H9 (cell line): Measurements from ENCODE around the gene DSCAM. TPM values are rescaled to one million over a fixed set of nuclear protein-coding genes. Genes with fewer than 3 reads are reported as not detected.

Source experiments
- DNase-seq: peaks from one replicate; pipeline ENCODE4 v3.0.0-alpha.2; 2017
- H2AFZ ChIP-seq: one replicate; pipeline ENCODE4 v1.6.1; 2013; ENCODE audit warnings: mild to moderate bottlenecking, low read length, control low read depth, moderate library complexity
- H2AK5ac ChIP-seq: 2 replicates; pipeline ENCODE4 v1.6.1; 2013; ENCODE audit warnings: low read length, control low read depth, mixed read lengths; ENCODE audit not compliant: insufficient read length
- H2BK120ac ChIP-seq: one replicate; pipeline ENCODE4 v1.6.1; 2013; ENCODE audit warnings: low read depth, mild to moderate bottlenecking, low read length, control low read depth, inconsistent platforms; ENCODE audit not compliant: poor library complexity, severe bottlenecking
- H2BK12ac ChIP-seq: 2 replicates; pipeline ENCODE4 v1.6.1; 2013; ENCODE audit warnings: low read length, control low read depth, mixed read lengths, low read depth; ENCODE audit not compliant: insufficient read length
- H2BK15ac ChIP-seq: 2 replicates; pipeline ENCODE4 v1.6.1; 2013; ENCODE audit warnings: low read depth, low read length, control low read depth
- H2BK20ac ChIP-seq: one replicate; pipeline ENCODE4 v1.6.1; 2013; ENCODE audit warnings: low read depth, mild to moderate bottlenecking, low read length, control low read depth, inconsistent platforms; ENCODE audit not compliant: poor library complexity, severe bottlenecking
- H2BK5ac ChIP-seq: 2 replicates; pipeline ENCODE4 v1.6.1; 2013; ENCODE audit warnings: low read length, control low read depth, mixed read lengths; ENCODE audit not compliant: insufficient read length
- H3K14ac ChIP-seq: 2 replicates; pipeline ENCODE4 v1.6.1; 2013; ENCODE audit warnings: low read length, control low read depth; ENCODE audit not compliant: insufficient read depth
- H3K18ac ChIP-seq: 2 replicates; pipeline ENCODE4 v1.6.1; 2013; ENCODE audit warnings: low read depth, mild to moderate bottlenecking, mixed read lengths, low read length, control low read depth; ENCODE audit not compliant: insufficient read length
- H3K23ac ChIP-seq: 2 replicates; pipeline ENCODE4 v1.6.1; 2013; ENCODE audit warnings: low read length, control low read depth, mixed read lengths, low read depth; ENCODE audit not compliant: insufficient read length
- H3K23me2 ChIP-seq: 2 replicates; pipeline ENCODE4 v1.6.1; 2013; ENCODE audit warnings: low read depth, mild to moderate bottlenecking, mixed read lengths, low read length, control low read depth; ENCODE audit not compliant: insufficient read length, poor library complexity, severe bottlenecking
- H3K27ac ChIP-seq: 2 replicates; pipeline ENCODE4 v1.5.1; 2013; ENCODE audit warnings: low read length, control low read depth, mixed read lengths, low read depth; ENCODE audit not compliant: insufficient read length
- H3K27me3 ChIP-seq: 2 replicates; pipeline ENCODE4 v1.6.1; 2013; ENCODE audit warnings: low read length, control low read depth, inconsistent platforms; ENCODE audit not compliant: insufficient read depth
- H3K4ac ChIP-seq: 2 replicates; pipeline ENCODE4 v1.6.1; 2013; ENCODE audit warnings: low read depth, mild to moderate bottlenecking, control low read depth, inconsistent platforms, low read length, moderate library complexity
- H3K4me1 ChIP-seq: 2 replicates; pipeline ENCODE4 v1.6.1; 2013; ENCODE audit warnings: low read length, control low read depth, inconsistent platforms; ENCODE audit not compliant: insufficient read depth
- H3K4me2 ChIP-seq: 2 replicates; pipeline ENCODE4 v1.6.1; 2013; ENCODE audit warnings: low read length, control low read depth, mixed read lengths; ENCODE audit not compliant: insufficient read length, insufficient read depth
- H3K56ac ChIP-seq: 2 replicates; pipeline ENCODE4 v1.6.1; 2013; ENCODE audit warnings: low read depth, mild to moderate bottlenecking, mixed read lengths, low read length, control low read depth; ENCODE audit not compliant: insufficient read length
- H3K79me1 ChIP-seq: 2 replicates; pipeline ENCODE4 v1.6.1; 2013; ENCODE audit warnings: low read depth, mild to moderate bottlenecking, moderate library complexity, low read length, control low read depth, inconsistent platforms; ENCODE audit not compliant: insufficient read depth, poor library complexity, severe bottlenecking
- H3K79me2 ChIP-seq: 2 replicates; pipeline ENCODE4 v1.6.1; 2013; ENCODE audit warnings: low read length, control low read depth, inconsistent platforms; ENCODE audit not compliant: insufficient read depth
- H3K9ac ChIP-seq: 2 replicates; pipeline ENCODE4 v1.6.1; 2013; ENCODE audit warnings: low read length, control low read depth, mixed read lengths; ENCODE audit not compliant: insufficient read length; ENCODE audit errors: extremely low read depth
- H3K9me3 ChIP-seq: one replicate; pipeline ENCODE4 v1.6.1; 2013; ENCODE audit warnings: low read depth, low read length, inconsistent platforms; ENCODE audit not compliant: control insufficient read depth
- H3T11ph ChIP-seq: one replicate; pipeline ENCODE4 v1.6.1; 2013; ENCODE audit warnings: mild to moderate bottlenecking, low read length, control low read depth, inconsistent platforms
- H4K20me1 ChIP-seq: one replicate; pipeline ENCODE4 v1.6.1; 2013; ENCODE audit not compliant: control insufficient read depth, insufficient read length, insufficient read depth
- H4K5ac ChIP-seq: 2 replicates; pipeline ENCODE4 v1.6.1; 2013; ENCODE audit warnings: low read depth, mild to moderate bottlenecking, mixed read lengths, low read length, control low read depth; ENCODE audit not compliant: insufficient read length
- H4K8ac ChIP-seq: replicated peaks from 2 replicates; pipeline ENCODE4 v1.6.1; 2013; ENCODE audit warnings: low read length, control low read depth, mixed read lengths, low read depth; ENCODE audit not compliant: insufficient read length
- H4K91ac ChIP-seq: 2 replicates; pipeline ENCODE4 v1.6.1; 2013; ENCODE audit warnings: low read depth, mild to moderate bottlenecking, moderate library complexity, mixed read lengths, low read length, control low read depth; ENCODE audit not compliant: insufficient read length
- H3K27ac Mint-ChIP-seq, 3 experiments: 2 replicates in 2 of 3; 3 replicates in 1 of 3; pipeline ENCODE4 v1.8.0; 2020 to 2021; ENCODE audit warnings: mixed read lengths in 3 of 3, mild to moderate bottlenecking in 1 of 3, moderate library complexity in 1 of 3
- H3K27me3 Mint-ChIP-seq: 2 replicates; pipeline ENCODE4 v1.8.0; 2021; ENCODE audit warnings: low read depth, mild to moderate bottlenecking, moderate library complexity, mixed read lengths
- H3K36me3 Mint-ChIP-seq, 3 experiments: 2 replicates in 2 of 3; 3 replicates in 1 of 3; pipeline ENCODE4 v1.8.0; 2020 to 2021; ENCODE audit warnings: low read depth in 3 of 3, mixed read lengths in 3 of 3; ENCODE audit not compliant: insufficient read depth in 1 of 3
- H3K4me1 Mint-ChIP-seq, 2 experiments: 2 replicates each; pipeline ENCODE4 v1.8.0; 2020; ENCODE audit warnings: mixed read lengths in 2 of 2
- H3K4me3 Mint-ChIP-seq, 2 experiments: 2 replicates in 1 of 2; 3 replicates in 1 of 2; pipeline ENCODE4 v1.8.0; 2020 to 2021; ENCODE audit warnings: mild to moderate bottlenecking in 2 of 2, mixed read lengths in 2 of 2, moderate library complexity in 1 of 2
- H3K9me3 Mint-ChIP-seq, 2 experiments: 2 replicates in 1 of 2; 3 replicates in 1 of 2; pipeline ENCODE4 v1.8.0; 2020; ENCODE audit warnings: mild to moderate bottlenecking in 2 of 2, mixed read lengths in 2 of 2, moderate library complexity in 1 of 2
- WGBS: extraction: QIAGEN DNeasy Blood & Tissue Kit; methylation state at CpG from one replicate; pipeline ENCODE4 v1.1.7; 2013; ENCODE audit warnings: missing lambda C conversion rate, low lambda C conversion rate, mixed read lengths; ENCODE audit not compliant: insufficient read length; ENCODE audit errors: extremely low coverage; 5-methylcytosine and 5-hydroxymethylcytosine counted together
- total RNA-seq: library from RNA; stranded (reverse); gene quantifications from 2 replicates; pipeline ENCODE4 v1.2.1, GENCODE V29; 2021
- TF ChIP-seq, protein P1 (sequence below): fragments of 200-600 bp; sonication (generic); conservative IDR thresholded peaks from 3 replicates; pipeline ENCODE4 v1.8.0; 2021; ENCODE audit warnings: antibody characterized with exemption, mild to moderate bottlenecking

Gene DSCAM
- total RNA-seq, 1 experiment from 2014 or later, result 0.17 TPM

DNA sequence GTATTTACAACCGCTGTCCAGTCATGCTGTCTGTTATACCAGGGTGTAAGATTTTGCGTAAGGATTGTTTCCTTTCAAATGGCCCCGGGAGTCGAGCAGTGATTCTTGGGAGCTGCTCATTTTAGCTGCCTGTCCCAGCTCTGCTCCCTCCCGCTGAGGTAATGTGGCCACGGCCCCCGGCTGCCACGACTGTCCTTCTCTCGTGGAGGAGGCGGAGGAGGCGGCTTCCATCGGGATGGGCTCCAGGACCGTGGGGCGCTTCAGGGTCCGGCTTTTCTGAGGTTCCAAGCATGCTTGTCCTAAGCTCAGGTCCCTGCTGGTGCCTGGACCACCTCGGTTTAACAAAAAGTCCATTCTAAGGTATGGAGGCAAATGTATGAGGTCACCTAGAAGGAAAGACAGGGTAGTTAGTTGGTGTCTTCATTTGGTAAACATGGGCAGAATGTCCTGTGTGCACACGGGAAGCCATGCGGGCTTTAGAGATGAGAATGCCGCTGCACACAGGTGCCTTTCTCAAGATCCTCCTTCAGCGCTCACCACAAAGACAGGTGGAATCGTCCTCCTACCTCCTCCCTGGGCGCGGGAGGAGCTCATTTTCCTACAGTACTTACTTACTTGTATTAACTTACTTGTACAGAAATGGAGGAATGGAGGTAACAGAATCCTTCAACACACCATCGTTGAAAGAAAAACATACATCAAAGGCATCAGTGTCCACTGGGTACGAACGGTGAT lies 833.8 kb downstream of the DSCAM start:
- H3K79me2 ChIP-seq, result no peaks in the 10 kb centered on the region
- no peak overlapping the region for H3K56ac ChIP-seq
- no peak overlapping the region for H3K4ac ChIP-seq
- no peak overlapping the region for H3K27ac ChIP-seq
- TF ChIP-seq, protein P1, sequence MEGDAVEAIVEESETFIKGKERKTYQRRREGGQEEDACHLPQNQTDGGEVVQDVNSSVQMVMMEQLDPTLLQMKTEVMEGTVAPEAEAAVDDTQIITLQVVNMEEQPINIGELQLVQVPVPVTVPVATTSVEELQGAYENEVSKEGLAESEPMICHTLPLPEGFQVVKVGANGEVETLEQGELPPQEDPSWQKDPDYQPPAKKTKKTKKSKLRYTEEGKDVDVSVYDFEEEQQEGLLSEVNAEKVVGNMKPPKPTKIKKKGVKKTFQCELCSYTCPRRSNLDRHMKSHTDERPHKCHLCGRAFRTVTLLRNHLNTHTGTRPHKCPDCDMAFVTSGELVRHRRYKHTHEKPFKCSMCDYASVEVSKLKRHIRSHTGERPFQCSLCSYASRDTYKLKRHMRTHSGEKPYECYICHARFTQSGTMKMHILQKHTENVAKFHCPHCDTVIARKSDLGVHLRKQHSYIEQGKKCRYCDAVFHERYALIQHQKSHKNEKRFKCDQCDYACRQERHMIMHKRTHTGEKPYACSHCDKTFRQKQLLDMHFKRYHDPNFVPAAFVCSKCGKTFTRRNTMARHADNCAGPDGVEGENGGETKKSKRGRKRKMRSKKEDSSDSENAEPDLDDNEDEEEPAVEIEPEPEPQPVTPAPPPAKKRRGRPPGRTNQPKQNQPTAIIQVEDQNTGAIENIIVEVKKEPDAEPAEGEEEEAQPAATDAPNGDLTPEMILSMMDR, result no peak
- H2BK20ac ChIP-seq, result no peak overlapping the region
- H3K23me2 ChIP-seq, result no peaks in the 10 kb centered on the region
- no peak overlapping the region for H3T11ph ChIP-seq
- no peak for DNase-seq
- no peaks in the 10 kb centered on the region for H3K4me1 ChIP-seq
- Mint-ChIP-seq H3K9me3 (peaks cover 0 to 4% of the 10 kb centered on the region in 2 experiments; a peak in 3 of 5 replicates), H3K4me1 (peaks cover 6 to 8% of the 10 kb centered on the region in 2 experiments; a peak in 3 of 4 replicates), H3K27ac (no peak overlapping the region), H3K27me3 (peaks cover 3% of the 10 kb centered on the region; the same call in 1 of the 2 replicates), H3K4me3 (no peak overlapping the region), H3K36me3 (no peaks in the 10 kb centered on the region)
- H3K9ac ChIP-seq, result no peak overlapping the region
- no peak overlapping the region for H4K5ac ChIP-seq
- H3K79me1 ChIP-seq, result no peaks in the 10 kb centered on the region
- no peak overlapping the region for H4K91ac ChIP-seq
- no peaks in the 10 kb centered on the region for H3K9me3 ChIP-seq
- no peak overlapping the region for H3K23ac ChIP-seq
- H3K4me2 ChIP-seq, result no peak overlapping the region
- H4K8ac ChIP-seq, result no peak overlapping the region
- no peak overlapping the region for H2AK5ac ChIP-seq
- H2AFZ ChIP-seq, result no peak overlapping the region
- H3K14ac ChIP-seq, result no peak overlapping the region
- WGBS, result no CpG with 5 or more reads among the region's 26 CpGs
- H2BK5ac ChIP-seq, result no peak overlapping the region
- no peak overlapping the region for H2BK120ac ChIP-seq
- no peaks in the 10 kb centered on the region for H3K27me3 ChIP-seq
- H3K18ac ChIP-seq, result no peak overlapping the region
- H2BK12ac ChIP-seq, result no peak overlapping the region
- H4K20me1 ChIP-seq, result no peaks in the 10 kb centered on the region
- H2BK15ac ChIP-seq, result no peak overlapping the region
